ENCODE results near the gene IL17RA.

- no peak for TF ChIP-seq POLR2AphosphoS5 (IDR thresholded peaks at IDR 0.05; ENCODE audit: low read depth, low read length)
- no peak for TF ChIP-seq REST (IDR thresholded peaks at IDR 0.05; ENCODE audit: insufficient read depth in 1 of 2, low read depth in 2 of 2, low read length in 1 of 2)
- no peak for TF ChIP-seq CTCF (IDR thresholded peaks at IDR 0.05)
- no peak for TF ChIP-seq SIN3A (IDR thresholded peaks at IDR 0.05; ENCODE audit: borderline replicate concordance, insufficient read depth, low read depth, low read length)
These were observed 74.7 kb downstream of the IL17RA start for GRCh38 chr22:17159504-17159951.

All from Panc1 (cell line).